HG02884 (cell line): ENCODE data around the gene TMEM156.
"Not testable (repeated sequence)": the region's sequence is repeated elsewhere in the genome, so short reads cannot be mapped to it uniquely, and the experiment has no call there.

Experiments used
- ATAC-seq: cut with Tn5 transposase; IDR thresholded peaks from one replicate; pipeline ENCODE4 v1.9.1; 2021; ENCODE audit warnings: mild to moderate bottlenecking, moderate library complexity; ENCODE audit not compliant: unreplicated experiment

The TMEM156 gene

GRCh38 chr4:38995660-38996005, 36.6 kb downstream of the TMEM156 start:
- no peak for ATAC-seq

GRCh38 chr4:38994135-38994534, 38.1 kb downstream of the TMEM156 start:
- no peak for ATAC-seq

GRCh38 chr4:38993683-38994082, 38.5 kb downstream of the TMEM156 start:
- no peak for ATAC-seq

GRCh38 chr4:38990241-38990640, 42.0 kb downstream of the TMEM156 start:
- no peak for ATAC-seq

GRCh38 chr4:38989487-38989886, 42.7 kb downstream of the TMEM156 start:
- ATAC-seq, result no peak

- not testable (repeated sequence) for ATAC-seq
Observed at GRCh38 chr4:38988353-38988752, 43.9 kb downstream of the TMEM156 start.

GRCh38 chr4:38987491-38987890, 44.7 kb downstream of the TMEM156 start:
- no peak for ATAC-seq

GRCh38 chr4:38985410-38986100, 46.7 kb downstream of the TMEM156 start:
- ATAC-seq, result no peak

GRCh38 chr4:38983787-38984598, 48.2 kb downstream of the TMEM156 start:
- ATAC-seq, result no peak

- ATAC-seq, result no peak
Observed at GRCh38 chr4:38983291-38983690, 48.9 kb downstream of the TMEM156 start.

GRCh38 chr4:38982361-38983095, 49.7 kb downstream of the TMEM156 start:
- ATAC-seq, result no peak

GRCh38 chr4:38980903-38981676, 51.1 kb downstream of the TMEM156 start:
- ATAC-seq, result no peak

- ATAC-seq, result no peak
Observed at GRCh38 chr4:38979511-38980230, 52.5 kb downstream of the TMEM156 start.

GRCh38 chr4:38979081-38979480, 53.1 kb downstream of the TMEM156 start:
- ATAC-seq, result no peak

- no peak for ATAC-seq
Observed at GRCh38 chr4:38976308-38976707, 55.9 kb downstream of the TMEM156 start.

- no peak for ATAC-seq
Observed at GRCh38 chr4:38968668-38969067, 63.5 kb downstream of the TMEM156 start.

- ATAC-seq, result no peak
Observed at GRCh38 chr4:38967260-38968095, 64.7 kb downstream of the TMEM156 start.

- ATAC-seq, result no peak
Observed at GRCh38 chr4:38965866-38966265, 66.3 kb downstream of the TMEM156 start.
